A549 treated with CORT108297 at 1 μM for 4 hours (cell line): ENCODE measurements around the gene RETN. TPM values are rescaled to one million over a fixed set of nuclear protein-coding genes. Genes with fewer than 3 reads are reported as not detected.

Experiments used
- total RNA-seq: library from RNA; stranded (reverse); fragments of 200-300 nt; extraction: Qiagen RNA extraction; gene quantifications from 5 replicates; pipeline ENCODE4 v1.2.3, GENCODE V29; 2022

RETN gene
- total RNA-seq: not detected in 5 replicates

GRCh38 chr19:7668842-7669241 lies at the start of gene RETN:
Gene RETN (plus strand): TSS chr19:7669049. CDS start chr19:7669327, 278 bp downstream.

GRCh38 chr19:7629347-7630054 lies 39.3 kb upstream of the RETN start, which contains the start of the genes PET100 and XAB2:
Gene PET100 (plus strand): TSS chr19:7629793. CDS start chr19:7629834, 41 bp downstream.
Gene XAB2 (minus strand): TSS chr19:7629545. CDS start chr19:7629527, 18 bp downstream.

GRCh38 chr19:7633698-7634097 lies 35.2 kb upstream of the RETN start, which contains the start of gene PCP2:
Gene PCP2 (minus strand): TSS chr19:7633719. CDS start chr19:7633457, 262 bp downstream.

GRCh38 chr19:7636691-7637373 lies 32.0 kb upstream of the RETN start, which contains the start of gene STXBP2:
Gene STXBP2 (plus strand): TSS chr19:7637110. CDS start chr19:7637150, 40 bp downstream.

GRCh38 chr19:7676854-7677253 lies 8.0 kb downstream of the RETN start, which contains the start of gene MCEMP1:
Gene MCEMP1 (plus strand): TSS chr19:7677090. CDS start chr19:7677121, 31 bp downstream.

GRCh38 chr19:7680606-7681339 lies 11.9 kb downstream of the RETN start, which contains the start of gene TRAPPC5:
Gene TRAPPC5 (plus strand): TSS chr19:7680833. CDS start chr19:7682254, 1,421 bp downstream.

GRCh38 chr19:7701654-7702457 lies 33.0 kb downstream of the RETN start, which contains the start of gene FCER2:
Gene FCER2 (minus strand): TSS chr19:7702131. CDS start chr19:7699760, 2,371 bp downstream.

Other genes starting within 250 kb of the RETN start
- 1.3 to 2.6 TPM (median 2.1 TPM) in 5 replicates for gene PEX11G, start 180.0 kb upstream of the RETN start, total RNA-seq
- 17.1 to 19.2 TPM (median 18.1 TPM) in 5 replicates for gene ZNF358, start 152.9 kb upstream of the RETN start, total RNA-seq
- 9.7 to 13.4 TPM (median 12.8 TPM) in 5 replicates for gene MCOLN1, start 146.4 kb upstream of the RETN start, total RNA-seq
- gene PNPLA6, start 133.3 kb upstream of the RETN start, total RNA-seq: 27.9 to 37.9 TPM (median 34.0 TPM) in 5 replicates
- gene CAMSAP3, start 73.2 kb upstream of the RETN start, total RNA-seq: 3.1 to 5.6 TPM (median 4.4 TPM) in 5 replicates
- 21.3 to 29.6 TPM (median 29.3 TPM) in 5 replicates for gene XAB2, start 39.5 kb upstream of the RETN start, total RNA-seq
- gene PET100, start 39.3 kb upstream of the RETN start, total RNA-seq: 51.2 to 68.8 TPM (median 52.9 TPM) in 5 replicates
- 0.22 to 0.26 TPM in 2 of 5 replicates, not detected in the others for gene PCP2, start 35.3 kb upstream of the RETN start, total RNA-seq
- 32.2 to 44.6 TPM (median 42.6 TPM) in 5 replicates for gene STXBP2, start 31.9 kb upstream of the RETN start, total RNA-seq
- gene MCEMP1, start 8.0 kb downstream of the RETN start, total RNA-seq: not detected in 5 replicates
- 43.7 to 109 TPM (median 104 TPM) in 5 replicates for gene TRAPPC5, start 11.8 kb downstream of the RETN start, total RNA-seq
- gene FCER2, start 33.1 kb downstream of the RETN start, total RNA-seq: not detected in 5 replicates
- not detected in 5 replicates for gene CLEC4G, start 63.1 kb downstream of the RETN start, total RNA-seq
- gene CD209, start 78.5 kb downstream of the RETN start, total RNA-seq: not detected in 5 replicates
- not detected in 5 replicates for gene CLEC4M, start 94.2 kb downstream of the RETN start, total RNA-seq
- gene EVI5L, start 161.2 kb downstream of the RETN start, total RNA-seq: 1.2 to 2.1 TPM (median 1.6 TPM) in 5 replicates
- gene PRR36, start 205.3 kb downstream of the RETN start, total RNA-seq: 0.22 to 0.48 TPM (median 0.37 TPM) in 5 replicates
- 4.9 to 7.9 TPM (median 6.4 TPM) in 5 replicates for gene LRRC8E, start 219.5 kb downstream of the RETN start, total RNA-seq
- gene MAP2K7, start 234.8 kb downstream of the RETN start, total RNA-seq: 12.3 to 18.3 TPM (median 17.0 TPM) in 5 replicates
- gene TGFBR3L, start 245.8 kb downstream of the RETN start, total RNA-seq: 0.73 to 2.3 TPM (median 2.1 TPM) in 5 replicates